Suprapubic skin (tissue), 4 donors: ENCODE data around the gene ARHGEF6. TPM values are rescaled to one million over a fixed set of nuclear protein-coding genes. Genes with fewer than 3 reads are reported as not detected.

ENCODE experiments used
- DNase-seq, 2 donors: peaks; one replicate each; pipeline ENCODE4 v3.0.0-alpha.2; 2019; ENCODE audit warnings: low spot score in 2 of 2
- H3K27ac ChIP-seq: fragments of 200-600 bp; sonication (generic); one replicate; pipeline ENCODE4 v1.5.1; 2019
- H3K27me3 ChIP-seq: fragments of 200-600 bp; sonication (generic); one replicate; pipeline ENCODE4 v1.5.1; 2019
- H3K36me3 ChIP-seq: fragments of 200-600 bp; sonication (generic); one replicate; pipeline ENCODE4 v1.5.1; 2019
- H3K4me1 ChIP-seq: fragments of 200-600 bp; sonication (generic); one replicate; pipeline ENCODE4 v1.5.1; 2019
- H3K4me3 ChIP-seq: fragments of 200-600 bp; sonication (generic); one replicate; pipeline ENCODE4 v1.5.1; 2019; ENCODE audit warnings: mild to moderate bottlenecking
- H3K9me3 ChIP-seq: fragments of 200-600 bp; sonication (generic); one replicate; pipeline ENCODE4 v1.5.1; 2019
- EP300 ChIP-seq: sonication (generic); formaldehyde crosslinking; IDR thresholded peaks from one replicate; pipeline ENCODE4 v1.6.1; 2017; ENCODE audit warnings: antibody characterized with exemption
- POLR2A ChIP-seq, 2 donors: fragments of 450-650 bp; IDR thresholded peaks; one replicate each; pipeline ENCODE4 v1.6.1; 2017; ENCODE audit warnings: antibody characterized with exemption in 2 of 2, mild to moderate bottlenecking in 2 of 2, moderate library complexity in 2 of 2
- POLR2AphosphoS5 ChIP-seq, 3 donors: sonication (generic); formaldehyde crosslinking; IDR thresholded peaks; one replicate each; pipeline ENCODE4 v1.6.1; 2017; ENCODE audit warnings: antibody characterized with exemption in 3 of 3
- WGBS: methylation state at CpG from one replicate; pipeline ENCODE4 v1.1.5; 2018; 5-methylcytosine and 5-hydroxymethylcytosine counted together
- total RNA-seq, 4 donors: library from RNA; depleted of rRNA; stranded (reverse); fragments of >200 nt; gene quantifications; one replicate each; pipeline ENCODE4 v1.1.0, GENCODE V29; 2016
- TF ChIP-seq, protein P1 (sequence below), 2 donors: fragments of 200-600 bp in 1 of 2; fragments of 450-650 bp in 1 of 2; sonication (generic) in 1 of 2; IDR thresholded peaks; one replicate each; pipeline ENCODE4 v1.5.1; 2016 to 2019; ENCODE audit warnings: antibody characterized with exemption in 2 of 2, mild to moderate bottlenecking in 1 of 2, moderate library complexity in 1 of 2

ARHGEF6 gene
- total RNA-seq, 4 donors from 2014 or later = 5.9 to 16.9 (median 7.2) TPM

DNA sequence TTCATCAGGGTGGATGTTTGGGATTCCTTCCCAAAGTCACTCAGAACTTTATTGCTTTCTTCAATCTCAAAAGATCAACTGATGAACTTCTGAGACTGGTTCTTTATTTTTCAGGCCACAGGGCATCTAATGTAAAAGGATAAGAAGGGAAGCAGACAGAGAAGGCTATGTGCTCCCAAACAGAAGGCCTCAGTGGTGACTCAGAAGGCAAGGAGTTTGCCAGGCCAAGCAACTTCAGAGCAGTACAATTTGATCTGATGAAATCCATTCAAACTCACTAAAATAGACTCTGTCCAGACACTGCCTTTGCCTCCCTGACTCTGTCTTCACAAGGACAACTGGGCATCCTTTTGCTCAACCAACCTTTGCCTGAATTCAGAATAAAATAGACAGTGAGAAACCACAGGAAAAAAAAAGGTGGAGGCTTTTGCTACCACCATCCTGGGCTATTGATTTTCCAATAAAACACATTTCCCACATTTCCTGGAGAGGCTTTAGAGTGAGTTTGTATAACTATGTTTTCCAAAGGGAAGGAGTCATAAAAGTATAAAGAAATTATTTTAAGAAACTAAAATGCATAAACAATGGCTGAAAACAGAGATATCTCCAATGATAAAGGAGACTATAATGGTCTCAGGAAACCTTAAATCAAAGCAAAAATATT lies 55.2 kb downstream of the ARHGEF6 start:
- no peak for DNase-seq

DNA sequence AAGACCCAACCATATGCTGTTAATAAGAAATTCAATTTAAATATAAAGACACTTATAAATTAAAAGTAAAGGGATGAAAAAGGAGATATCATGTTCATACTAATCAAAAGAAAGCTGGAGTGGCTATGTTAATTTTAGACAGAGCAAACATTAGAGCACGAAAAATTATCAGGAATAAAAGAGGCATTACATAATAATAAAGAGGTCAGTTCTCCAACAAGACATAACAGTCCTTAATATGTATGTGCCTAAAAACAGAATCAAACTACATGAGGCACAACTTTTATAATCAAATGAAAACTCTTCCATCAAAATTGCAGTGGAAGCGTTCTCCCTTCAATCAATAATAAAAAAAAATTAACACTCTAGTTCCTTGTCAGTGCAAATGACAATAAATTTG lies 62.6 kb downstream of the ARHGEF6 start:
- H3K36me3 ChIP-seq = no peaks in the 10 kb centered on the region
- no peak for DNase-seq
- no peak overlapping the region for H3K4me3 ChIP-seq
- H3K27me3 ChIP-seq = no peaks in the 10 kb centered on the region
- no peaks in the 10 kb centered on the region for H3K9me3 ChIP-seq
- no peaks in the 10 kb centered on the region for H3K4me1 ChIP-seq
- TF ChIP-seq POLR2AphosphoS5 (IDR thresholded peaks at IDR 0.05) (no peak), POLR2A (IDR thresholded peaks at IDR 0.05) (no peak), EP300 (no peak)
- TF ChIP-seq, protein P1, sequence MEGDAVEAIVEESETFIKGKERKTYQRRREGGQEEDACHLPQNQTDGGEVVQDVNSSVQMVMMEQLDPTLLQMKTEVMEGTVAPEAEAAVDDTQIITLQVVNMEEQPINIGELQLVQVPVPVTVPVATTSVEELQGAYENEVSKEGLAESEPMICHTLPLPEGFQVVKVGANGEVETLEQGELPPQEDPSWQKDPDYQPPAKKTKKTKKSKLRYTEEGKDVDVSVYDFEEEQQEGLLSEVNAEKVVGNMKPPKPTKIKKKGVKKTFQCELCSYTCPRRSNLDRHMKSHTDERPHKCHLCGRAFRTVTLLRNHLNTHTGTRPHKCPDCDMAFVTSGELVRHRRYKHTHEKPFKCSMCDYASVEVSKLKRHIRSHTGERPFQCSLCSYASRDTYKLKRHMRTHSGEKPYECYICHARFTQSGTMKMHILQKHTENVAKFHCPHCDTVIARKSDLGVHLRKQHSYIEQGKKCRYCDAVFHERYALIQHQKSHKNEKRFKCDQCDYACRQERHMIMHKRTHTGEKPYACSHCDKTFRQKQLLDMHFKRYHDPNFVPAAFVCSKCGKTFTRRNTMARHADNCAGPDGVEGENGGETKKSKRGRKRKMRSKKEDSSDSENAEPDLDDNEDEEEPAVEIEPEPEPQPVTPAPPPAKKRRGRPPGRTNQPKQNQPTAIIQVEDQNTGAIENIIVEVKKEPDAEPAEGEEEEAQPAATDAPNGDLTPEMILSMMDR (IDR thresholded peaks at IDR 0.05) = no peak
- WGBS = 57% methylated on average over 2 of the region's 2 CpGs
- H3K27ac ChIP-seq = no peak overlapping the region

More for the DNA sequence above, 55.2 kb downstream of the ARHGEF6 start:
- no peaks in the 10 kb centered on the region for H3K36me3 ChIP-seq
- H3K27me3 ChIP-seq = no peaks in the 10 kb centered on the region
- no peak for TF ChIP-seq EP300
- no peaks in the 10 kb centered on the region for H3K9me3 ChIP-seq
- no peak overlapping the region for H3K27ac ChIP-seq
- H3K4me3 ChIP-seq = no peak overlapping the region
- H3K4me1 ChIP-seq = peaks cover 10% of the 10 kb centered on the region

DNA sequence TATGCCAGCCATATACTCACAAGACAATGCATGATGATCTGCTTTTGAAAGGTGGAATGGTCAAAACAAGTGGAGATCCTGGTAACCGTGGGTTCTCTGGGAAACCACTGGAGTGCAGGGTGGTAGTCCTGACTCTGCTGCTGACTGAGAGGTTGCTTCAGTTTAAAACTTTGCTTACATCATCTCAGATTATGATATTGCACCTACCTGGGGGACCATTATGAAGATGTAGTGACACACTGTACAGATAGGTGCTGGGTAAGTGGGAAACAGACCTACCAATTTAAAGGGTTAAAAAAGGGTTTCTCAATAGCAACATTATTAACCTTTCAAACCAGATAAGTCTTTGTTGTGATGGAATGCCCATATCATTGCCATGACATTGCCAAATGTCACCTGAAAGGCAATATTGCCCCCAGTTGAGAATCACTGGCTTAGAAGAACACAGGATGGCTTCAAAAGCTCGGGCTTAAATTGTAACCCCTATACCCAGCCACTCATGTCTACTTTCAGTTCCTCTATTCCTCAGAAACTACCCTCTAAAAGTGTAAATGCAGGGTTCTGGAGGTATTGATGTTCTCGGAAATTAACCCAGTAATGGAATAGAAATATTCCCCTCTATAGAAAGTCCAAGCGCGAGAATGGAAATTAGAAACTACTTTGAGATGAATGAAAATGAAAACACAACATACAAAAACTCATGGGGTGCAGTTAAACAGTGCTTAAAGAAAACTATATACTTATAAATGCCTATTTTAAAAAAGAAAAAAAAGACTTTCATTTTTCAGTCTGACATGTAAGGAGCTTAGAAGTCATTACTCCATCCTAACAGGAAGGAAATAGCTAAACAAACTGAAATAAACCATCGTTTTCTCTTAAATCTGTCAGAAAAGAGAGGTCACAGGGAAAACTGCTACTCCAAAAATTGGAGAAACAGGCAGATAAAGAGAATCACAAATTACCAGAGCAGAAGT lies 65.8 kb downstream of the ARHGEF6 start:
- Histone ChIP-seq H3K27ac (no peak overlapping the region), H3K27me3 (no peaks in the 10 kb centered on the region), H3K36me3 (no peaks in the 10 kb centered on the region), H3K4me1 (no peaks in the 10 kb centered on the region), H3K9me3 (no peaks in the 10 kb centered on the region), H3K4me3 (no peak overlapping the region)
- WGBS = 75% methylated on average over 6 of the region's 6 CpGs
- no peak for DNase-seq
- TF ChIP-seq, protein P1 (IDR thresholded peaks at IDR 0.05) = no peak
- TF ChIP-seq EP300 (no peak), POLR2A (IDR thresholded peaks at IDR 0.05) (no peak), POLR2AphosphoS5 (IDR thresholded peaks at IDR 0.05) (no peak)

- TF ChIP-seq POLR2AphosphoS5 (IDR thresholded peaks at IDR 0.05) (no peak), EP300 (no peak), POLR2A (IDR thresholded peaks at IDR 0.05) (no peak)
- TF ChIP-seq, protein P1 (IDR thresholded peaks at IDR 0.05) = no peak
- no peaks in the 10 kb centered on the region for H3K36me3 ChIP-seq
- no peak for DNase-seq
- H3K4me1 ChIP-seq = no peaks in the 10 kb centered on the region
- no peaks in the 10 kb centered on the region for H3K9me3 ChIP-seq
- H3K4me3 ChIP-seq = no peak overlapping the region
- no peaks in the 10 kb centered on the region for H3K27me3 ChIP-seq
- no peak overlapping the region for H3K27ac ChIP-seq
These were observed 68.0 kb downstream of the ARHGEF6 start for GRCh38 chrX:136712650-136713310.

DNA sequence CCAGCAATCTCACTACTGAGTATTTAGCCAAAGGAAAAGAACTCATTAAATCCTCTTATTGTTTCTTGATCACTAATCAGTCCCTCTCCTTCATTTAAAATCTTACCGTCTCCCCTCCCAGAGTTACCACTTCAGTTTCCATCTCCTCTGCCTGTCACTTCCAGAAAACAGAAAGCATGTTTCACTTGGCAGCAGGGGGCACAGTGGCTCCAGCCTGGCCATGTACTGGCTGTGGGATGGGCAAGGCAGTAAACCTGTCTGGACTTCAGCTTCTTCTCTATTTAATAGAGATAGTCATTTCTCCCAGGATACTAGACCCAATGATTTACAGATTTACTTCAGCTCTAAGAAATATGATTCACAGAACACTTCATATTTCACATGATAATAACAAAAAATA lies 69.6 kb downstream of the ARHGEF6 start:
- Histone ChIP-seq H3K9me3 (no peaks in the 10 kb centered on the region), H3K27me3 (no peaks in the 10 kb centered on the region), H3K4me1 (no peaks in the 10 kb centered on the region), H3K27ac (no peak overlapping the region), H3K36me3 (no peaks in the 10 kb centered on the region), H3K4me3 (no peak overlapping the region)
- no peak for DNase-seq
- WGBS = 62% methylated on average over 1 of the region's 1 CpG
- TF ChIP-seq POLR2A (IDR thresholded peaks at IDR 0.05) = no peak
- TF ChIP-seq, protein P1 (IDR thresholded peaks at IDR 0.05) = no peak
